ENCODE data around the gene TCEAL3.

DNA sequence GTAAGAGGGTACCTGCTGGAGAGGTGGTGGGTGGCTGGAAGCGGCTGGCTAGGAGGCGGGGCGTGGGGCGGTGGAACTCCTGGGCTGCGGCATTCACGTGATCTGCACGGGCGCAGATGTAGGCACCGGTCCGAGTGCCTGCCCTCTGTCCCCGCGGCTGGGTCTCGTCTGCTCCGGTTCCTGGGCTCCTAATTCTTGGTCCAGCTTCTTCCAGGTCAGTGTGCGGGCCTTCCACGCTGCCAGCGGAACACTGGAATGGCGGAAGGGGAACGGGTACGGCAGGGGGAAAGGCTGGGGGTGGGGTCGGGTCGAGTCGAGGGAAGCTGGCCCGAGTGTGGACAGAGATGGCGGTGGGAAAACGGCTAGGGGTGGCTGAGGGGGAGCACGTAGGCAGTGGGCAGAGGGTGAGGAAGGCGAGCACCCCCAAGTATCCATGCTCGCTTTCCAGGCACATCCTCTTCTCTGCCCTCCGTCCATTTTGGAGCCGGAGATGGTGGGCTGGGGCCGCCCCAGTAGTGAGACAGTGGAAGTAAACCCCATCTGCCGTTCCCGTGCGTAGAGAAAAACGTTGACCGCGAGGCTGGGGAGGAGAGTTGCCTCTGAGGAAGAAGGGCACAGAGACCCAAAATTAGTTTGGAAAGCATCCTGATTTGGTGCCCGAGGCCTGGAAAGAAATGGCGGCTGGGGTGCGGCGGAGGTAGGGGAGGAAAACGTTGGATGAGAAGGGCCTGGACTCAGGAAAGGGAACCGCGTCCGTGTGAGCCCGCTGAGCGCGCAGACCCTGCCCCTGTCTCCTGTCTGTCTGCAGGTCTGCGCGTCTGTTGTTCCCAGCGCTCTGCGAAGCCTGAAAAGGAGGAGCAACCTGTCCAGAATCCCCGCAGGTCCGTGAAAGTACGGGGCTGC lies 22.1 kb upstream of the TCEAL3 start, which contains the start of gene TCEAL4:
- TF ChIP-seq, protein P1, sequence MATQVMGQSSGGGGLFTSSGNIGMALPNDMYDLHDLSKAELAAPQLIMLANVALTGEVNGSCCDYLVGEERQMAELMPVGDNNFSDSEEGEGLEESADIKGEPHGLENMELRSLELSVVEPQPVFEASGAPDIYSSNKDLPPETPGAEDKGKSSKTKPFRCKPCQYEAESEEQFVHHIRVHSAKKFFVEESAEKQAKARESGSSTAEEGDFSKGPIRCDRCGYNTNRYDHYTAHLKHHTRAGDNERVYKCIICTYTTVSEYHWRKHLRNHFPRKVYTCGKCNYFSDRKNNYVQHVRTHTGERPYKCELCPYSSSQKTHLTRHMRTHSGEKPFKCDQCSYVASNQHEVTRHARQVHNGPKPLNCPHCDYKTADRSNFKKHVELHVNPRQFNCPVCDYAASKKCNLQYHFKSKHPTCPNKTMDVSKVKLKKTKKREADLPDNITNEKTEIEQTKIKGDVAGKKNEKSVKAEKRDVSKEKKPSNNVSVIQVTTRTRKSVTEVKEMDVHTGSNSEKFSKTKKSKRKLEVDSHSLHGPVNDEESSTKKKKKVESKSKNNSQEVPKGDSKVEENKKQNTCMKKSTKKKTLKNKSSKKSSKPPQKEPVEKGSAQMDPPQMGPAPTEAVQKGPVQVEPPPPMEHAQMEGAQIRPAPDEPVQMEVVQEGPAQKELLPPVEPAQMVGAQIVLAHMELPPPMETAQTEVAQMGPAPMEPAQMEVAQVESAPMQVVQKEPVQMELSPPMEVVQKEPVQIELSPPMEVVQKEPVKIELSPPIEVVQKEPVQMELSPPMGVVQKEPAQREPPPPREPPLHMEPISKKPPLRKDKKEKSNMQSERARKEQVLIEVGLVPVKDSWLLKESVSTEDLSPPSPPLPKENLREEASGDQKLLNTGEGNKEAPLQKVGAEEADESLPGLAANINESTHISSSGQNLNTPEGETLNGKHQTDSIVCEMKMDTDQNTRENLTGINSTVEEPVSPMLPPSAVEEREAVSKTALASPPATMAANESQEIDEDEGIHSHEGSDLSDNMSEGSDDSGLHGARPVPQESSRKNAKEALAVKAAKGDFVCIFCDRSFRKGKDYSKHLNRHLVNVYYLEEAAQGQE (IDR thresholded peaks at IDR 0.05; ENCODE audit: low read depth, low read length), result no peak
- TF ChIP-seq JUND (IDR thresholded peaks at IDR 0.05), result no peak
- TF ChIP-seq EZH2phosphoT487 (IDR thresholded peaks at IDR 0.05; ENCODE audit: borderline replicate concordance, low read depth), result no peak
- TF ChIP-seq, protein P2, sequence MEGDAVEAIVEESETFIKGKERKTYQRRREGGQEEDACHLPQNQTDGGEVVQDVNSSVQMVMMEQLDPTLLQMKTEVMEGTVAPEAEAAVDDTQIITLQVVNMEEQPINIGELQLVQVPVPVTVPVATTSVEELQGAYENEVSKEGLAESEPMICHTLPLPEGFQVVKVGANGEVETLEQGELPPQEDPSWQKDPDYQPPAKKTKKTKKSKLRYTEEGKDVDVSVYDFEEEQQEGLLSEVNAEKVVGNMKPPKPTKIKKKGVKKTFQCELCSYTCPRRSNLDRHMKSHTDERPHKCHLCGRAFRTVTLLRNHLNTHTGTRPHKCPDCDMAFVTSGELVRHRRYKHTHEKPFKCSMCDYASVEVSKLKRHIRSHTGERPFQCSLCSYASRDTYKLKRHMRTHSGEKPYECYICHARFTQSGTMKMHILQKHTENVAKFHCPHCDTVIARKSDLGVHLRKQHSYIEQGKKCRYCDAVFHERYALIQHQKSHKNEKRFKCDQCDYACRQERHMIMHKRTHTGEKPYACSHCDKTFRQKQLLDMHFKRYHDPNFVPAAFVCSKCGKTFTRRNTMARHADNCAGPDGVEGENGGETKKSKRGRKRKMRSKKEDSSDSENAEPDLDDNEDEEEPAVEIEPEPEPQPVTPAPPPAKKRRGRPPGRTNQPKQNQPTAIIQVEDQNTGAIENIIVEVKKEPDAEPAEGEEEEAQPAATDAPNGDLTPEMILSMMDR (IDR thresholded peaks at IDR 0.05), result no peak
- no peak for TF ChIP-seq EP300 (IDR thresholded peaks at IDR 0.05; ENCODE audit: borderline replicate concordance in 1 of 2, low read depth in 1 of 2, low read length in 1 of 2)
- TF ChIP-seq, protein P3, sequence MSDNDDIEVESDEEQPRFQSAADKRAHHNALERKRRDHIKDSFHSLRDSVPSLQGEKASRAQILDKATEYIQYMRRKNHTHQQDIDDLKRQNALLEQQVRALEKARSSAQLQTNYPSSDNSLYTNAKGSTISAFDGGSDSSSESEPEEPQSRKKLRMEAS (IDR thresholded peaks at IDR 0.05; ENCODE audit: low read depth), result peak; percentile 2; the same call in 1 of the 2 replicates
- TF ChIP-seq TEAD4 (IDR thresholded peaks at IDR 0.05; ENCODE audit: borderline replicate concordance, insufficient read depth), result no peak
- TF ChIP-seq MXI1 (IDR thresholded peaks at IDR 0.05; ENCODE audit: low read depth, low read length), result no peak; the same call in 1 of the 2 replicates
